GM23338 (cell line): ENCODE measurements around the gene ITPRID2. TPM values are rescaled to one million over a fixed set of nuclear protein-coding genes. Genes with fewer than 3 reads are reported as not detected.

Experiments
- ATAC-seq: fragments of 200-7000 bp; cut with Tn5 transposase; 3 replicates; pipeline ENCODE4 v1.9.1; 2020
- DNase-seq: peaks from one replicate; pipeline ENCODE4 v3.0.0-alpha.2; 2015; ENCODE audit warnings: low spot score
- H2AFZ ChIP-seq: fragments of 200-600 bp; sonication (generic); 2 replicates; pipeline ENCODE4 v1.8.0; 2016; ENCODE audit warnings: antibody characterized with exemption, mild to moderate bottlenecking, moderate library complexity
- H3F3A ChIP-seq: fragments of 200-600 bp; sonication (generic); replicated peaks from 2 replicates; pipeline ENCODE4 v1.8.0; 2017; ENCODE audit warnings: antibody characterized with exemption, mixed run types, low read depth
- H3K27ac ChIP-seq: fragments of 200-600 bp; sonication (generic); 2 replicates; pipeline ENCODE4 v1.6.1; 2016; ENCODE audit warnings: low read depth
- H3K27me3 ChIP-seq: fragments of 200-600 bp; sonication (generic); 2 replicates; pipeline ENCODE4 v1.8.0; 2016; ENCODE audit warnings: mild to moderate bottlenecking, mixed run types, moderate library complexity; ENCODE audit not compliant: insufficient read depth
- H3K36me3 ChIP-seq: fragments of 200-600 bp; sonication (generic); 2 replicates; pipeline ENCODE4 v1.8.0; 2016; ENCODE audit warnings: mild to moderate bottlenecking; ENCODE audit not compliant: insufficient read depth
- H3K4me1 ChIP-seq: fragments of 200-600 bp; sonication (generic); 2 replicates; pipeline ENCODE4 v1.8.0; 2016; ENCODE audit warnings: mild to moderate bottlenecking, moderate library complexity; ENCODE audit not compliant: insufficient read depth
- H3K4me2 ChIP-seq: fragments of 200-600 bp; sonication (generic); 2 replicates; pipeline ENCODE4 v1.7.1; 2017; ENCODE audit warnings: mixed run types
- H3K4me3 ChIP-seq: fragments of 200-600 bp; sonication (generic); 2 replicates; pipeline ENCODE4 v1.6.1; 2016; ENCODE audit warnings: mixed run types
- H3K79me2 ChIP-seq: fragments of 200-600 bp; sonication (generic); replicated peaks from 2 replicates; pipeline ENCODE4 v1.8.0; 2017; ENCODE audit warnings: mild to moderate bottlenecking; ENCODE audit not compliant: insufficient read depth
- H3K9me2 ChIP-seq: fragments of 200-600 bp; sonication (generic); 2 replicates; pipeline ENCODE4 v1.8.0; 2017; ENCODE audit not compliant: insufficient read depth
- H4K20me1 ChIP-seq: fragments of 200-600 bp; sonication (generic); replicated peaks from 2 replicates; pipeline ENCODE4 v1.8.0; 2017; ENCODE audit warnings: mild to moderate bottlenecking; ENCODE audit not compliant: insufficient read depth
- H3K27ac Mint-ChIP-seq: 2 replicates; pipeline ENCODE4 v1.8.0; 2020; ENCODE audit warnings: inconsistent platforms, mild to moderate bottlenecking, moderate library complexity, mixed read lengths
- H3K27me3 Mint-ChIP-seq: 3 replicates; pipeline ENCODE4 v1.8.0; 2022; ENCODE audit warnings: low read depth, mild to moderate bottlenecking, moderate library complexity, mixed read lengths, inconsistent platforms; ENCODE audit not compliant: insufficient read depth, poor library complexity
- H3K36me3 Mint-ChIP-seq: 3 replicates; pipeline ENCODE4 v1.8.0; 2021; ENCODE audit warnings: low read depth, mild to moderate bottlenecking, inconsistent platforms, moderate library complexity, mixed read lengths
- H3K4me1 Mint-ChIP-seq: 3 replicates; pipeline ENCODE4 v1.8.0; 2020; ENCODE audit warnings: mild to moderate bottlenecking, inconsistent platforms, mixed read lengths
- H3K4me3 Mint-ChIP-seq: 3 replicates; pipeline ENCODE4 v1.8.0; 2021; ENCODE audit warnings: moderate library complexity, mild to moderate bottlenecking, inconsistent platforms, mixed read lengths
- H3K9me3 Mint-ChIP-seq: 3 replicates; pipeline ENCODE4 v1.8.0; 2020; ENCODE audit warnings: moderate library complexity, mild to moderate bottlenecking, inconsistent platforms, mixed read lengths
- CREB1 ChIP-seq: fragments of 250-450 bp; sonication (Bioruptor Pico); IDR thresholded peaks from 2 replicates; pipeline ENCODE4 v1.5.0; 2020; ENCODE audit warnings: low read depth, mild to moderate bottlenecking, moderate library complexity
- CTCF ChIP-seq, 2 experiments: fragments of 200-600 bp in 1 of 2; sonication (generic) in 1 of 2; conservative IDR thresholded peaks; 2 replicates each; pipeline versions ENCODE4 v1.5.1 to v1.6.1; 2016 to 2017; ENCODE audit warnings: antibody characterized with exemption in 2 of 2, low read depth in 2 of 2, mild to moderate bottlenecking in 2 of 2, moderate library complexity in 1 of 2
- ETS1 ChIP-seq: IDR thresholded peaks from 2 replicates; pipeline ENCODE4 v1.6.1; 2016; ENCODE audit warnings: antibody characterized with exemption
- EZH2 ChIP-seq: fragments of 200-600 bp; sonication (generic); IDR thresholded peaks from one replicate; pipeline ENCODE4 v1.8.0; 2017; ENCODE audit warnings: antibody characterized with exemption, mild to moderate bottlenecking, low read depth; ENCODE audit not compliant: unreplicated experiment
- EZH2phosphoT487 ChIP-seq: fragments of 200-600 bp; sonication (generic); IDR thresholded peaks from one replicate; pipeline ENCODE4 v1.8.1; 2018; ENCODE audit warnings: antibody characterized with exemption; ENCODE audit not compliant: unreplicated experiment
- JUNB ChIP-seq: IDR thresholded peaks from one replicate; pipeline ENCODE4 v1.6.1; 2016; ENCODE audit warnings: antibody characterized with exemption; ENCODE audit not compliant: unreplicated experiment
- NANOG ChIP-seq: IDR thresholded peaks from 2 replicates; pipeline ENCODE4 v1.6.1; 2016; ENCODE audit warnings: antibody characterized with exemption, borderline replicate concordance
- POLR2AphosphoS5 ChIP-seq: IDR thresholded peaks from 2 replicates; pipeline ENCODE4 v1.6.1; 2016; ENCODE audit warnings: antibody characterized with exemption, low read depth
- REST ChIP-seq: IDR thresholded peaks from one replicate; pipeline ENCODE4 v1.6.1; 2018; ENCODE audit warnings: antibody characterized with exemption; ENCODE audit not compliant: unreplicated experiment
- ZNF114 ChIP-seq: fragments of 250-450 bp; sonication (Bioruptor Pico); IDR thresholded peaks from 2 replicates; pipeline ENCODE4 v1.5.0; 2020; ENCODE audit warnings: mild to moderate bottlenecking, moderate library complexity
- ZNF331 ChIP-seq: fragments of 250-450 bp; sonication (Bioruptor Pico); IDR thresholded peaks from 2 replicates; pipeline ENCODE4 v1.5.0; 2020; ENCODE audit warnings: low read depth, mild to moderate bottlenecking, moderate library complexity
- polyA plus RNA-seq: library from polyadenylated mRNA; unstranded; fragments of >200 nt; fragmentation: Nextera tagmentation; extraction: Ambion mirVana; gene quantifications from 2 replicates; pipeline ENCODE4 v1.2.1, GENCODE V29; 2016
- total RNA-seq: library from RNA; depleted of rRNA; stranded (reverse); fragments of >200 nt; shearing (Covaris generic); gene quantifications from 2 replicates; pipeline ENCODE4 v1.2.3, GENCODE V29; 2014

Gene ITPRID2
- total and polyA plus RNA-seq, 2 experiments from 2014 or later, result 4.4 to 12.0 TPM

DNA sequence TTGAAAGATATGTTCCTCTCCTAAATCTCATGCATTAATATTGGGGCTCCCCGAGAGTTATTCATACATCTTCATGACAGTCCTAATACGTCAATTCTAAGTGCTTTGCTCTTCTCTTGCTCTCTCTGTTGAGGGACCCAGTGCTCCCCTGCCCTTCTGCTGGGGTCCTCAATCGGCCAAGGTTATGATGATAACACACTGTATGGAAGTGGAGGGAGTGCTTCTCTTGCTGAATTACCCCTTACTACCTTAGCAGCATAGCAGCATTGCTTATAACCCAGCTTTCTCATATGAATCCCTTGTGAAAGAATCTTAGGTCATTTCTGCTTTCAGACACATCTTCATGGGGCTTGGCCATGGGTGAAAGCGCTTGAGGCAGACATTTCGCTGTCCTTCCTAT is 43.2 kb downstream of the ITPRID2 start (continued):
- TF ChIP-seq CTCF (conservative IDR thresholded peaks at IDR 0.05; ENCODE audit: low read depth in 2 of 2), result no peak
- no peak for TF ChIP-seq EZH2
- no peak for TF ChIP-seq POLR2AphosphoS5

GRCh38 chr2:181937473-181937872 is 45.9 kb downstream of the ITPRID2 start:
- no peak overlapping the region for H3K4me3 Mint-ChIP-seq
- peaks cover 1% of the 10 kb centered on the region for H3K27me3 Mint-ChIP-seq
- DNase-seq (no peak), ATAC-seq (no peak)
- Histone ChIP-seq H3K4me3 (no peak overlapping the region), H3K27me3 (no peaks in the 10 kb centered on the region), H3K27ac (no peak overlapping the region), H3K4me1 (no peaks in the 10 kb centered on the region), H3K36me3 (no peaks in the 10 kb centered on the region), H4K20me1 (no peaks in the 10 kb centered on the region), H3K9me2 (no peaks in the 10 kb centered on the region), H3F3A (no peaks in the 10 kb centered on the region), H2AFZ (no peak overlapping the region), H3K4me2 (no peak overlapping the region), H3K79me2 (no peaks in the 10 kb centered on the region)
- no peak overlapping the region for H3K27ac Mint-ChIP-seq
- no peaks in the 10 kb centered on the region for H3K36me3 Mint-ChIP-seq
- H3K4me1 Mint-ChIP-seq, result no peaks in the 10 kb centered on the region
- no peaks in the 10 kb centered on the region for H3K9me3 Mint-ChIP-seq
- TF ChIP-seq ZNF331 (CRISPR knock-in tag), result no peak
- TF ChIP-seq REST, result no peak
- TF ChIP-seq JUNB, result no peak
- no peak for TF ChIP-seq POLR2AphosphoS5
- TF ChIP-seq EZH2, result no peak
- no peak for TF ChIP-seq NANOG
- TF ChIP-seq CREB1 (CRISPR knock-in tag), result no peak
- no peak for TF ChIP-seq ETS1
- TF ChIP-seq EZH2phosphoT487, result no peak
- no peak for TF ChIP-seq ZNF114 (CRISPR knock-in tag)
- TF ChIP-seq CTCF (conservative IDR thresholded peaks at IDR 0.05; ENCODE audit: low read depth in 2 of 2), result no peak
